ENCODE measurements around the gene SLC22A1. TPM values are rescaled to one million over a fixed set of nuclear protein-coding genes. Genes with fewer than 3 reads are reported as not detected.

Gene SLC22A1
- total RNA-seq, 2 experiments from 2014 or later, result 0.14 to 0.89 TPM

DNA sequence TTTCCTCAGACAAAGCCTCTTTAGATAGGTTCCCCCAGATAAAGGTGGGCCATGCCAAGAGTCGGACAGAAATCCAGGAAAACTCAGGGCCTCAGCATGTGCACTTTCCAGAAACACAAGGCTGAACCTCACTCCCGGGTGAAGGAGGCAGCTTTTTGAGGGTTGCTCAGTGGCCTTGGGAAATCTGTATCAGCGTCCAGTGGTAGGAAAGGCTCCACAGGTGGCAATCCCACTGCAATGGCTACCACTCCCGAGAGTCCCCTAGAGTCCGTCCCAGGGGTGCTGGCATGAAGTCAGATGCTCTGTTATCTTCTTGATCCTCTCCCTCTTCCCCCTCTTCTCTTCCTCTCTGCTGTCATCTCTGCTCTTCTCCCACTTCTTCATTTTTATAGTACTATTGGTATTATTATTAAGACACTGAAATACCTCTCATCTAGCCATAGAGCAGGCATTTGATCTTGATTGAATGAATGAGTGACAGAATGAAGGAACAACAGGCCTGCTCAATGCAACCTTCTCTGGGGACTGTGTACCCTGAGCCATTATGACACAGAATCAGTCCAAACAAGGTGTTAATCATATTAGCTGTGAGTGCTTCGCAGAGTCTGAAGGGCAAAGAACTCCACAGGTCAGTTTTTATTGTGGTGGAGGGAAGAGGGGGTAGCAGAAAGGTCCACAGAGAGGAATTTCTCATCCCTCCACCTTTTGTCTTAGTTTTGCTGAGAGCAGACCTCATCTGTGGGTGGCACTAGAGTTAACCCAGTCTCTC lies 13.3 kb downstream of the SLC22A1 start:
- no peak overlapping the region for H3K27ac ChIP-seq (ENCODE audit: low read depth in 1 of 2, low read length in 2 of 2)
- no peaks in the 10 kb centered on the region for H3K27me3 ChIP-seq (ENCODE audit: control insufficient read depth in 1 of 2, insufficient read depth in 2 of 2, low read length in 2 of 2)
- Mint-ChIP-seq H3K4me3 (no peak overlapping the region), H3K4me1 (ENCODE audit: low read depth) (peaks cover 9% of the 10 kb centered on the region), H3K36me3 (ENCODE audit: low read depth) (no peaks in the 10 kb centered on the region), H3K9me3 (no peaks in the 10 kb centered on the region), H3K27me3 (no peaks in the 10 kb centered on the region), H3K27ac (no peak overlapping the region)
- DNase-seq (no peak), ATAC-seq (ENCODE audit: poor library complexity) (no peak)
- peaks cover 7% of the 10 kb centered on the region for H3K4me1 ChIP-seq (ENCODE audit: insufficient read depth, low read length)
- H3K36me3 ChIP-seq (ENCODE audit: insufficient read depth, low read length), result no peaks in the 10 kb centered on the region
- POLR2A ChIA-PET, result no interaction called here
- peaks cover 0 to 6% of the 10 kb centered on the region in 2 experiments for H3K9me3 ChIP-seq (ENCODE audit: control insufficient read depth in 1 of 2, insufficient read depth in 1 of 2, low read length in 2 of 2)
- CTCF ChIA-PET, result no interaction called here
- TF ChIP-seq, protein P1, sequence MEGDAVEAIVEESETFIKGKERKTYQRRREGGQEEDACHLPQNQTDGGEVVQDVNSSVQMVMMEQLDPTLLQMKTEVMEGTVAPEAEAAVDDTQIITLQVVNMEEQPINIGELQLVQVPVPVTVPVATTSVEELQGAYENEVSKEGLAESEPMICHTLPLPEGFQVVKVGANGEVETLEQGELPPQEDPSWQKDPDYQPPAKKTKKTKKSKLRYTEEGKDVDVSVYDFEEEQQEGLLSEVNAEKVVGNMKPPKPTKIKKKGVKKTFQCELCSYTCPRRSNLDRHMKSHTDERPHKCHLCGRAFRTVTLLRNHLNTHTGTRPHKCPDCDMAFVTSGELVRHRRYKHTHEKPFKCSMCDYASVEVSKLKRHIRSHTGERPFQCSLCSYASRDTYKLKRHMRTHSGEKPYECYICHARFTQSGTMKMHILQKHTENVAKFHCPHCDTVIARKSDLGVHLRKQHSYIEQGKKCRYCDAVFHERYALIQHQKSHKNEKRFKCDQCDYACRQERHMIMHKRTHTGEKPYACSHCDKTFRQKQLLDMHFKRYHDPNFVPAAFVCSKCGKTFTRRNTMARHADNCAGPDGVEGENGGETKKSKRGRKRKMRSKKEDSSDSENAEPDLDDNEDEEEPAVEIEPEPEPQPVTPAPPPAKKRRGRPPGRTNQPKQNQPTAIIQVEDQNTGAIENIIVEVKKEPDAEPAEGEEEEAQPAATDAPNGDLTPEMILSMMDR (IDR thresholded peaks at IDR 0.05), result no peak
- intact Hi-C loops (cut with DNase I, micrococcal nuclease), result no loop called here
- no peak overlapping the region for H3K4me3 ChIP-seq (ENCODE audit: low read length)

DNA sequence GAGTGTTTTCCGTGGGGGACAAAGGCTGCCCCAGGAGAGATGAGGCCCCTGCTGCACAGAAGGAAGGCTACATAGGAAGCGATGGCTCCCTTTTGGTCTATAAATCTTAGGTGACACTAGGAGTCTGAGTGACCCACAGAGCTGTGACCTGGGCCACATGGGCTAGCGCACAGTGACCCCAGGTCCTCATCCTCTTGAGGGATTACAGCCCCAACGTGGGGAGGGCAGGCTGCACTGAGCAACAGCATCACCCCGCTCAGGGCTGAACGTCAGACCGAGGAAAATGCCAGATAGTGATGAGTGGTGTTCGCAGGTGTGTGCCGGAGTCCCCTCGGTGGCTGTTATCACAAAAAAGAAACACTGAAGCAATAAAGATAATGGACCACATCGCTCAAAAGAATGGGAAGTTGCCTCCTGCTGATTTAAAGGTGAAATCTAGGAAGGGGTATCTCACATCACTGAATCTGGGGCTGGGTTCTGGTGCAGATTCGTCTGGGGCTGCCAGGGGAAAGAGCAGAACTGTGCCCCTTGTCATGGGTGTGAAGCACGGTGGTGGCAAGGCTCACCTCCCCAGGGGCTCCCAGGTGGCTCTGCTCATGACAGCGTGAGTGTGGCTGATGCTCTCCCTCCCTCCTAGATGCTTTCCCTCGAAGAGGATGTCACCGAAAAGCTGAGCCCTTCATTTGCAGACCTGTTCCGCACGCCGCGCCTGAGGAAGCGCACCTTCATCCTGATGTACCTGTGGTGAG lies 14.5 kb downstream of the SLC22A1 start:
- Histone ChIP-seq H3K9me3 (ENCODE audit: control insufficient read depth in 1 of 2, insufficient read depth in 1 of 2, low read length in 2 of 2) (peaks cover 0 to 6% of the 10 kb centered on the region in 2 experiments), H3K27ac (ENCODE audit: low read depth in 1 of 2, low read length in 2 of 2) (no peak overlapping the region), H3K4me3 (ENCODE audit: low read length) (no peak overlapping the region), H3K36me3 (ENCODE audit: insufficient read depth, low read length) (no peaks in the 10 kb centered on the region), H3K27me3 (ENCODE audit: control insufficient read depth in 1 of 2, insufficient read depth in 2 of 2, low read length in 2 of 2) (no peaks in the 10 kb centered on the region), H3K4me1 (ENCODE audit: insufficient read depth, low read length) (peaks cover 7% of the 10 kb centered on the region)
- TF ChIP-seq, protein P1 (IDR thresholded peaks at IDR 0.05), result no peak
- H3K36me3 Mint-ChIP-seq (ENCODE audit: low read depth), result no peaks in the 10 kb centered on the region
- H3K27me3 Mint-ChIP-seq, result no peaks in the 10 kb centered on the region
- peaks cover 9% of the 10 kb centered on the region for H3K4me1 Mint-ChIP-seq (ENCODE audit: low read depth)
- ChIA-PET POLR2A (no interaction called here), CTCF (no interaction called here)
- no peak overlapping the region for H3K27ac Mint-ChIP-seq
- intact Hi-C loops (cut with DNase I, micrococcal nuclease), result no loop called here
- ATAC-seq (ENCODE audit: poor library complexity) (no peak), DNase-seq (no peak)
- no peak overlapping the region for H3K4me3 Mint-ChIP-seq
- no peaks in the 10 kb centered on the region for H3K9me3 Mint-ChIP-seq

DNA sequence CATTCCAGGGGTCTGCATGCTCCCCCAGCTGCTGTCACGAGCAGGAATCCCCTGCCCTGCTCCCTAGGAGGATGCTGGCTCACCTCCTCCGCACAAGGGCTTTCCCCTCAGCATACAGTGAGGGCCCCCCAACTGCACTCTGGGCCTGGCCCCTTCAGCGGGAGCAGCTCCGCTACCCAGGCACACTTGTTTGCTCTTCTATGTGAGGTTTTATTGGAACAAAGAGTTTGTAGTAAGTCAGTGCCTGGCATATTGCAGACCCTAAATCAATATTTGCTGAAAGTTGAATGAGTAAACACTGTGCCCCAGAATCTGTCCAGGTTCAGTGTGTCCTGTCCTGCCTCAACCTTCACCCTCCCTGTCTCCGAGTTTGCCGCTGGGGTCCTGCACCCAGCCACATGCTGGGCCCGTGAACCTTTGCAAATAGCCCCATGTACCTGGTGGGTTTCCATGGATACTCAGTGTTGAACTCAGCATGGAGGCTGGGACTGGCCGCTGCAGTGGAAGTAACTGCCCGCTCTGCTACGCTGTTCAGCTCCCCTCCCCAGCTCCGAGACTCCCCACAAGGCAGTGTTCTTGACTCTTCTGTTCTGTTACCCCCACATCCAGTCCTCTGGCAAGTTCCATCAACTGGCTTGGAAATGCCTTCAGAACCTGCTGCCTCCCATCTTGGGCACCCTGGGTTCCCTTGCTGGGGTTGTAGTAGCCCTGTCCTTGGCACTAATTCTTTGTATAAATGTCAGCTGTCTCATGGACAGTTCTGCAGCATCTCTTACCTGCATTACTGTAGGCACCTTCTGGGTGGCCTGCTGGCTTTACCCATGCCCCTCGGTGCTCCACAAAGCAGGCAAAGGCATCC lies 15.7 kb downstream of the SLC22A1 start:
- H3K27me3 ChIP-seq (ENCODE audit: control insufficient read depth in 1 of 2, insufficient read depth in 2 of 2, low read length in 2 of 2), result no peaks in the 10 kb centered on the region
- H3K36me3 Mint-ChIP-seq (ENCODE audit: low read depth), result no peaks in the 10 kb centered on the region
- DNase-seq (no peak), ATAC-seq (ENCODE audit: poor library complexity) (no peak)
- H3K36me3 ChIP-seq (ENCODE audit: insufficient read depth, low read length), result no peaks in the 10 kb centered on the region
- TF ChIP-seq, protein P1 (IDR thresholded peaks at IDR 0.05), result no peak
- peaks cover 0 to 6% of the 10 kb centered on the region in 2 experiments for H3K9me3 ChIP-seq (ENCODE audit: control insufficient read depth in 1 of 2, insufficient read depth in 1 of 2, low read length in 2 of 2)
- peaks cover 7% of the 10 kb centered on the region for H3K4me1 ChIP-seq (ENCODE audit: insufficient read depth, low read length)
- no peak overlapping the region for H3K27ac Mint-ChIP-seq
- intact Hi-C loops (cut with DNase I, micrococcal nuclease), result no loop called here
- ChIA-PET POLR2A (interaction anchor here (1.4 kb wide), 1 partner anchor 325 kb away, joined by 3 read pairs; no protein-coding TSS in a partner anchor), CTCF (interaction anchor here (0.7 to 2.1 kb wide), 6 partner anchors 10 to 396 kb away, joined by 3 to 26 read pairs (median 4); no protein-coding TSS in a partner anchor)
- H3K4me1 Mint-ChIP-seq (ENCODE audit: low read depth), result peaks cover 9% of the 10 kb centered on the region
- H3K27me3 Mint-ChIP-seq, result no peaks in the 10 kb centered on the region
- H3K4me3 ChIP-seq (ENCODE audit: low read length), result no peak overlapping the region
- no peaks in the 10 kb centered on the region for H3K9me3 Mint-ChIP-seq
- no peak overlapping the region for H3K27ac ChIP-seq (ENCODE audit: low read depth in 1 of 2, low read length in 2 of 2)
- H3K4me3 Mint-ChIP-seq, result no peak overlapping the region

All from CD4-positive, alpha-beta T cell (primary cell).